ENCODE results near the gene ILF2.
"Not testable (repeated sequence)": the region's sequence is repeated elsewhere in the genome, so short reads cannot be mapped to it uniquely, and the experiment has no call there.

ILF2 gene

GRCh38 chr1:153670859-153671627, at the start of gene ILF2:
ILF2 (minus strand) TSS chr1:153670993; CDS start chr1:153670922, 71 bp downstream.
- TF ChIP-seq POU6F1 (CRISPR knock-in tag; IDR thresholded peaks at IDR 0.05; ENCODE audit: borderline replicate concordance, low read depth) (peak; percentile 53; the same call in 1 of the 2 replicates), PPARA (CRISPR knock-in tag; IDR thresholded peaks at IDR 0.05; ENCODE audit: borderline replicate concordance) (no peak), PATZ1 (CRISPR knock-in tag; IDR thresholded peaks at IDR 0.05; ENCODE audit: borderline replicate concordance) (no peak)
- peak; percentile 90 for ATAC-seq

- TF ChIP-seq OSR1 (CRISPR knock-in tag; IDR thresholded peaks at IDR 0.05): no peak
- no peak for TF ChIP-seq GLIS3 (CRISPR knock-in tag; IDR thresholded peaks at IDR 0.05)
- no peak for TF ChIP-seq ARNTL (CRISPR knock-in tag; IDR thresholded peaks at IDR 0.05; ENCODE audit: borderline replicate concordance, low read depth)
- no peak for TF ChIP-seq SNAI2 (CRISPR knock-in tag; IDR thresholded peaks at IDR 0.05)
- TF ChIP-seq RARB (CRISPR knock-in tag; IDR thresholded peaks at IDR 0.05): no peak
- no peak for TF ChIP-seq ZNF70 (CRISPR knock-in tag; IDR thresholded peaks at IDR 0.05)
- TF ChIP-seq ZFP3 (CRISPR knock-in tag; IDR thresholded peaks at IDR 0.05): no peak
- no peak for TF ChIP-seq TSHZ2 (CRISPR knock-in tag; IDR thresholded peaks at IDR 0.05)
- TF ChIP-seq CSDC2 (CRISPR knock-in tag; IDR thresholded peaks at IDR 0.05): no peak
- TF ChIP-seq ZNF565 (CRISPR knock-in tag; conservative IDR thresholded peaks at IDR 0.05; ENCODE audit: low read depth): no peak
- no peak for TF ChIP-seq CSRNP3 (CRISPR knock-in tag; IDR thresholded peaks at IDR 0.05)
- TF ChIP-seq POU6F1 (CRISPR knock-in tag; IDR thresholded peaks at IDR 0.05; ENCODE audit: borderline replicate concordance, low read depth): no peak
- no peak for TF ChIP-seq BACH2 (CRISPR knock-in tag; IDR thresholded peaks at IDR 0.05; ENCODE audit: borderline replicate concordance)
- TF ChIP-seq ZFP30 (CRISPR knock-in tag; IDR thresholded peaks at IDR 0.05): no peak
- no peak for ATAC-seq
Measured at GRCh38 chr1:153717330-153717729, 46.5 kb upstream of the ILF2 start.

GRCh38 chr1:153716211-153716610, 45.4 kb upstream of the ILF2 start:
- not testable (repeated sequence) for ATAC-seq

GRCh38 chr1:153711026-153711425, 40.2 kb upstream of the ILF2 start:
- ATAC-seq: no peak

More at GRCh38 chr1:153711026-153711425, 40.2 kb upstream of the ILF2 start:
- TF ChIP-seq ZNF8 (CRISPR knock-in tag; IDR thresholded peaks at IDR 0.05): no peak
- TF ChIP-seq TOX (CRISPR knock-in tag; IDR thresholded peaks at IDR 0.05; ENCODE audit: borderline replicate concordance): no peak
- TF ChIP-seq GLIS3 (CRISPR knock-in tag; IDR thresholded peaks at IDR 0.05): no peak
- no peak for TF ChIP-seq POU6F1 (CRISPR knock-in tag; IDR thresholded peaks at IDR 0.05; ENCODE audit: borderline replicate concordance, low read depth)
- no peak for TF ChIP-seq PATZ1 (CRISPR knock-in tag; IDR thresholded peaks at IDR 0.05; ENCODE audit: borderline replicate concordance)
- no peak for TF ChIP-seq CSDC2 (CRISPR knock-in tag; IDR thresholded peaks at IDR 0.05)
- no peak for TF ChIP-seq ZNF70 (CRISPR knock-in tag; IDR thresholded peaks at IDR 0.05)
- TF ChIP-seq RARB (CRISPR knock-in tag; IDR thresholded peaks at IDR 0.05): no peak
- no peak for TF ChIP-seq ZFP3 (CRISPR knock-in tag; IDR thresholded peaks at IDR 0.05)
- no peak for TF ChIP-seq ISL1 (CRISPR knock-in tag; IDR thresholded peaks at IDR 0.05)
- no peak for TF ChIP-seq OSR1 (CRISPR knock-in tag; IDR thresholded peaks at IDR 0.05)
- no peak for TF ChIP-seq SNAI2 (CRISPR knock-in tag; IDR thresholded peaks at IDR 0.05)

All from SK-N-SH treated with all-trans-retinoic acid at 6 μM for 48 hours (cell line).